ENCODE measurements around the gene CHKA. TPM values are rescaled to one million over a fixed set of nuclear protein-coding genes. Genes with fewer than 3 reads are reported as not detected.
A peak's percentile ranks its signal among the peaks of the same experiment; 100 is the strongest.

Gene CHKA
- total and polyA plus RNA-seq, 9 of the 15 experiments (the other 6 are each of a cell fraction or from before 2014, with no cell fraction given), result 3.6 to 37.0 (median 30.2) TPM

DNA sequence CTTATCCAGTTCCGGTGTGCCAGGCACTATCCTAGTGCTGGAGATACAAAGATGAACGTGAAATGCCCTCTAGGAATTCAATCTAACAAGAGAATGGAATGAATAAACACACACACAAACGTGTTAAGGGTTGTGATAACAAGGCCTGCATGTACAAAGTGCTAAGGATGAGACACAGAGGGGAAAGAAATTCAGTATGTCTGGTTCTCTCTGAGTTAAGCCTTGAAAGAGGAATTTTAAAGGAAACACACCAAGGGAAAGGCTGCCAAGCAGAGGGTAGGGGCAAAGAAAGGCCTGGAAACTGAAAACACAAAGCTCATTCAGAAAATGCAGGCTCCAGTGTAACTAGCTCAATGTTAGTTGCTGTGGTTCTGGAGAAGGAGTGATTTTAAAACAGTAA is 4.2 kb downstream of the CHKA start:
- POLR2A ChIA-PET, result interaction anchor here (1.0 to 4.7 kb wide), 6 partner anchors 10 to 92 kb away, joined by 4 to 31 read pairs (median 9); no protein-coding TSS in a partner anchor
- CTCF ChIA-PET (ENCODE audit: low intra/inter-chr PET ratio), result no interaction called here
- Histone ChIP-seq H3K79me2 (ENCODE audit: control insufficient read depth, insufficient read depth, low read length) (peaks cover 73% of the 10 kb centered on the region), H3K9ac (ENCODE audit: insufficient read depth in 1 of 2, low read depth in 2 of 2, low read length in 2 of 2) (no peak overlapping the region), H3K9me3 (replicated peaks; ENCODE audit: control insufficient read depth, insufficient read depth, low read depth, low read length) (no peaks in the 10 kb centered on the region), H3K27ac (ENCODE audit: extremely low read depth, low read depth, low read length) (no peak overlapping the region), H4K20me1 (replicated peaks; ENCODE audit: control insufficient read depth, insufficient read depth, low read length) (no peaks in the 10 kb centered on the region), H3K4me1 (replicated peaks in 1 of 2; ENCODE audit: control insufficient read depth in 2 of 2, insufficient read depth in 2 of 2, low read length in 2 of 2) (peaks cover 19 to 30% of the 10 kb centered on the region in 2 experiments), H3K4me3 (no peak overlapping the region), H3K27me3 (ENCODE audit: control insufficient read depth in 2 of 2, insufficient read depth in 2 of 2, low read length in 2 of 2) (no peaks in the 10 kb centered on the region), H3K4me2 (ENCODE audit: insufficient read depth, low read length) (no peak overlapping the region), H3K36me3 (ENCODE audit: control insufficient read depth, insufficient read depth, low read length) (peaks cover 40% of the 10 kb centered on the region), H3K9me1 (ENCODE audit: control insufficient read depth, insufficient read depth, low read length) (no peaks in the 10 kb centered on the region), H2AFZ (ENCODE audit: low read depth, low read length) (no peak overlapping the region)
- no peak for ATAC-seq
- BruUV-seq (replicated peaks), result TSS peak; percentile 4
- 61% methylated on average over 3 of the region's 3 CpGs for WGBS (ENCODE audit: insufficient coverage, low coverage, missing lambda C conversion rate)
- no peak for DNase-seq (ENCODE audit: extremely low read depth in 1 of 4, low spot score in 3 of 4)
- FAIRE-seq, result no peak
- in situ Hi-C loops (cut with MboI), result no loop called here
- intact Hi-C loops (cut with micrococcal nuclease), result no loop called here
- TF ChIP-seq TFAM (CRISPR knock-in tag; conservative IDR thresholded peaks at IDR 0.05), result no peak
- no peak for TF ChIP-seq ZNF586 (CRISPR knock-in tag; conservative IDR thresholded peaks at IDR 0.05)
- TF ChIP-seq CTCF (IDR thresholded peaks at IDR 0.05 in 2 of 3, conservative IDR thresholded peaks at IDR 0.05 in 1 of 3; ENCODE audit: insufficient read depth in 2 of 3, low read depth in 1 of 3, low read length in 3 of 3), result no peak
- no peak for TF ChIP-seq THAP12 (CRISPR knock-in tag; IDR thresholded peaks at IDR 0.05)
- no peak for TF ChIP-seq THRAP3 (IDR thresholded peaks at IDR 0.05; ENCODE audit: borderline replicate concordance)
- no peak for TF ChIP-seq RBM25 (IDR thresholded peaks at IDR 0.05; ENCODE audit: low read depth, low read length, severe bottlenecking)
- TF ChIP-seq, protein P1, sequence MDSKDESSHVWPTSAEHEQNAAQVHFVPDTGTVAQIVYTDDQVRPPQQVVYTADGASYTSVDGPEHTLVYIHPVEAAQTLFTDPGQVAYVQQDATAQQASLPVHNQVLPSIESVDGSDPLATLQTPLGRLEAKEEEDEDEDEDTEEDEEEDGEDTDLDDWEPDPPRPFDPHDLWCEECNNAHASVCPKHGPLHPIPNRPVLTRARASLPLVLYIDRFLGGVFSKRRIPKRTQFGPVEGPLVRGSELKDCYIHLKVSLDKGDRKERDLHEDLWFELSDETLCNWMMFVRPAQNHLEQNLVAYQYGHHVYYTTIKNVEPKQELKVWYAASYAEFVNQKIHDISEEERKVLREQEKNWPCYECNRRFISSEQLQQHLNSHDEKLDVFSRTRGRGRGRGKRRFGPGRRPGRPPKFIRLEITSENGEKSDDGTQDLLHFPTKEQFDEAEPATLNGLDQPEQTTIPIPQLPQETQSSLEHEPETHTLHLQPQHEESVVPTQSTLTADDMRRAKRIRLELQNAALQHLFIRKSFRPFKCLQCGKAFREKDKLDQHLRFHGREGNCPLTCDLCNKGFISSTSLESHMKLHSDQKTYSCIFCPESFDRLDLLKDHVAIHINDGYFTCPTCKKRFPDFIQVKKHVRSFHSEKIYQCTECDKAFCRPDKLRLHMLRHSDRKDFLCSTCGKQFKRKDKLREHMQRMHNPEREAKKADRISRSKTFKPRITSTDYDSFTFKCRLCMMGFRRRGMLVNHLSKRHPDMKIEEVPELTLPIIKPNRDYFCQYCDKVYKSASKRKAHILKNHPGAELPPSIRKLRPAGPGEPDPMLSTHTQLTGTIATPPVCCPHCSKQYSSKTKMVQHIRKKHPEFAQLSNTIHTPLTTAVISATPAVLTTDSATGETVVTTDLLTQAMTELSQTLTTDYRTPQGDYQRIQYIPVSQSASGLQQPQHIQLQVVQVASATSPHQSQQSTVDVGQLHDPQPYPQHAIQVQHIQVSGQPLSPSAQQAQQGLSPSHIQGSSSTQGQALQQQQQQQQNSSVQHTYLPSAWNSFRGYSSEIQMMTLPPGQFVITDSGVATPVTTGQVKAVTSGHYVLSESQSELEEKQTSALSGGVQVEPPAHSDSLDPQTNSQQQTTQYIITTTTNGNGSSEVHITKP (IDR thresholded peaks at IDR 0.05; ENCODE audit: partially characterized antibody), result no peak
- no peak for TF ChIP-seq RHOXF2B (CRISPR knock-in tag; conservative IDR thresholded peaks at IDR 0.05)
- TF ChIP-seq ZNF395 (CRISPR knock-in tag; IDR thresholded peaks at IDR 0.05), result no peak
- TF ChIP-seq ZNF133 (CRISPR knock-in tag; IDR thresholded peaks at IDR 0.05), result no peak
- TF ChIP-seq EWSR1 (IDR thresholded peaks at IDR 0.05; ENCODE audit: borderline replicate concordance, low read depth, partially characterized antibody), result no peak
